ENCODE results near the gene FAM13B.
"Not testable (repeated sequence)": the region's sequence is repeated elsewhere in the genome, so short reads cannot be mapped to it uniquely, and the experiment has no call there.

Gene FAM13B

DNA sequence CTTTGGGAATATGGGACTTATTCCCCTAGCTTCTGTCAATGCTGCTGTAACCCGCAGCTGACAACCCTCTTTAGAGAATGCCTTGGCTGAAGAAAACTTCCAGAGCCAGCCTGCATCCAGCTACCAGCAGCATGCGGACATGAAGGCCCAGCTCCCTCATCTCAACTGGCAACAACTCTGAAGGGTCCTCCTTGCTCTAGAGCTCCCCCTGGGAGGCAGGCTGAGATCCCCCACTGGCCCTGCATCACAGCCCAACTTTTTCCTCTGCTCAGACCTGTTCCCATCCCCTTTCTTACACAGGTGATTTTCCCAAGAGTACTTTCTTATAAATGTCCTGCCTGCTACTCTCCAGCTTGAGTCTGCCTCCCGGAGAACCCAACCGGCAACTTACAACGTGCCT lies 32.2 kb upstream of the FAM13B start:
- Histone ChIP-seq H3K9ac (ENCODE audit: insufficient read length) (no peak overlapping the region), H3K9me3 (ENCODE audit: low read depth, low read length) (no peaks in the 10 kb centered on the region), H3K4me3 (no peak overlapping the region), H3K27ac (no peak overlapping the region), H3K36me3 (ENCODE audit: insufficient read depth, low read length) (no peaks in the 10 kb centered on the region)
- DNase-seq (ENCODE audit: low read depth, low spot score) = no peak
- no peak for TF ChIP-seq EZH2 (IDR thresholded peaks at IDR 0.05)
- no peak for TF ChIP-seq FOXP2 (optimal IDR thresholded peaks at IDR 0.05; ENCODE audit: control extremely low read depth, extremely low read length, insufficient read depth)

DNA sequence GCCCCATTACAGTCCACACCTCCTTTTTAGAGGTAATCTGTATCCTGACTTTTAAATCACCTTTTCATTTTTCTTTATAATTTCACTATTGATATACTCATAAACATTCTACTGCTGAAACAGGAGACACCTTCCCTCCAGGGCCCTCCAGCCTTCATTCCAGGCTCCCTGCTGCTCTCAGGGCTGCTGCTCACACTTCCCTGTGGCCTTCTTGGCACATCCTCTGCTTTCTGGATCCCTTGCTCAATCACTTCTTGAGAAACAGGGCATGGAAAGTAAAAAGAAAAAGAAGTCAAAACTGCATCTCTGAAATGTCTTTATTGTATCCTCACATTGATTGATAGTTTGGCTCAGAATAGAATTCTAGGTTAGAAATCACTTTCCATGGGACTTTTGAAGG lies 31.6 kb upstream of the FAM13B start:
- H3K27ac ChIP-seq = no peak overlapping the region
- H3K4me3 ChIP-seq = no peak overlapping the region
- TF ChIP-seq EZH2 (IDR thresholded peaks at IDR 0.05) (no peak), FOXP2 (optimal IDR thresholded peaks at IDR 0.05; ENCODE audit: control extremely low read depth, extremely low read length, insufficient read depth) (no peak), POLR2AphosphoS5 (IDR thresholded peaks at IDR 0.05; ENCODE audit: borderline replicate concordance, low read depth, low read length) (no peak)
- H3K9me3 ChIP-seq (ENCODE audit: low read depth, low read length) = no peaks in the 10 kb centered on the region
- DNase-seq (ENCODE audit: low read depth, low spot score) = no peak
- H3K9ac ChIP-seq (ENCODE audit: insufficient read length) = no peak overlapping the region
- no peaks in the 10 kb centered on the region for H3K36me3 ChIP-seq (ENCODE audit: insufficient read depth, low read length)

- no peaks in the 10 kb centered on the region for H3K36me3 ChIP-seq (ENCODE audit: insufficient read depth, low read length)
- H3K27ac ChIP-seq = no peak overlapping the region
- no peaks in the 10 kb centered on the region for H3K9me3 ChIP-seq (ENCODE audit: low read depth, low read length)
- no peak for DNase-seq (ENCODE audit: low read depth, low spot score)
- no peak overlapping the region for H3K4me3 ChIP-seq
- TF ChIP-seq EZH2 (IDR thresholded peaks at IDR 0.05) = no peak
- no peak for TF ChIP-seq FOXP2 (optimal IDR thresholded peaks at IDR 0.05; ENCODE audit: control extremely low read depth, extremely low read length, insufficient read depth)
- TF ChIP-seq POLR2AphosphoS5 (IDR thresholded peaks at IDR 0.05; ENCODE audit: borderline replicate concordance, low read depth, low read length) = no peak
- no peak overlapping the region for H3K9ac ChIP-seq (ENCODE audit: insufficient read length)
Observed at GRCh38 chr5:138054847-138055558, 22.1 kb upstream of the FAM13B start.

- Histone ChIP-seq H3K9ac (ENCODE audit: insufficient read length) (no peak overlapping the region), H3K4me3 (no peak overlapping the region), H3K9me3 (ENCODE audit: low read depth, low read length) (no peaks in the 10 kb centered on the region), H3K27ac (no peak overlapping the region), H3K36me3 (ENCODE audit: insufficient read depth, low read length) (no peaks in the 10 kb centered on the region)
- DNase-seq (ENCODE audit: low read depth, low spot score) = no peak
- TF ChIP-seq FOXP2 (optimal IDR thresholded peaks at IDR 0.05; ENCODE audit: control extremely low read depth, extremely low read length, insufficient read depth) (no peak), EZH2 (IDR thresholded peaks at IDR 0.05) (no peak), POLR2AphosphoS5 (IDR thresholded peaks at IDR 0.05; ENCODE audit: borderline replicate concordance, low read depth, low read length) (no peak)
Observed at GRCh38 chr5:138054206-138054605, 21.3 kb upstream of the FAM13B start.

DNA sequence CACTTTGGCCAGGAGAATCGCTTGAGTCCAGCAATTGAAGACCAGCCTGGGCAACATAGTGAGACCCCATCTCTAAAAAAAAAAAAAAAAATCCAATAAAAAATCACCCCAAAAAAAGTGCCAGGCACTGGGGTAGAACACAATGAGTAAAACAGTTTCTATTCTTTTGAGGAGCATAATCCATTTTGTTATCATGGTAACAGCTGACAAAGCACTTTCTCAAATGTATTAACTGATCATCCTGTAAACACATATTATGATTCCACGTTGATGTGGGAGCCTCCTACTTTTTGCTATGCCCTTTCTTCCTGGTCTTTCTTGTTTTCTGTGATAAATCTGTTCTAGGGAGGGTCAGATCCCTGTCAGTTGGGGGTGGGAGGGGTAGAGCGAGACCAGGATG lies 20.7 kb upstream of the FAM13B start:
- H3K4me3 ChIP-seq = no peak overlapping the region
- no peaks in the 10 kb centered on the region for H3K36me3 ChIP-seq (ENCODE audit: insufficient read depth, low read length)
- TF ChIP-seq POLR2AphosphoS5 (IDR thresholded peaks at IDR 0.05; ENCODE audit: borderline replicate concordance, low read depth, low read length) = no peak
- TF ChIP-seq FOXP2 (optimal IDR thresholded peaks at IDR 0.05; ENCODE audit: control extremely low read depth, extremely low read length, insufficient read depth) = no peak
- no peak for TF ChIP-seq EZH2 (IDR thresholded peaks at IDR 0.05)
- DNase-seq (ENCODE audit: low read depth, low spot score) = no peak
- no peaks in the 10 kb centered on the region for H3K9me3 ChIP-seq (ENCODE audit: low read depth, low read length)
- H3K9ac ChIP-seq (ENCODE audit: insufficient read length) = no peak overlapping the region
- H3K27ac ChIP-seq = no peak overlapping the region

GRCh38 chr5:138052718-138053117 lies 19.8 kb upstream of the FAM13B start:
- not testable (repeated sequence) for H3K4me3 ChIP-seq; H3K27ac ChIP-seq; H3K36me3 ChIP-seq (ENCODE audit: insufficient read depth, low read length); DNase-seq (ENCODE audit: low read depth, low spot score); H3K9me3 ChIP-seq (ENCODE audit: low read depth, low read length); H3K9ac ChIP-seq (ENCODE audit: insufficient read length)

GRCh38 chr5:138051441-138052296 lies 18.8 kb upstream of the FAM13B start:
- TF ChIP-seq EZH2 (IDR thresholded peaks at IDR 0.05) (no peak), POLR2AphosphoS5 (IDR thresholded peaks at IDR 0.05; ENCODE audit: borderline replicate concordance, low read depth, low read length) (no peak), FOXP2 (optimal IDR thresholded peaks at IDR 0.05; ENCODE audit: control extremely low read depth, extremely low read length, insufficient read depth) (no peak)
- Histone ChIP-seq H3K4me3 (no peak overlapping the region), H3K36me3 (ENCODE audit: insufficient read depth, low read length) (no peaks in the 10 kb centered on the region), H3K9me3 (ENCODE audit: low read depth, low read length) (no peaks in the 10 kb centered on the region), H3K27ac (no peak overlapping the region), H3K9ac (ENCODE audit: insufficient read length) (no peak overlapping the region)
- no peak for DNase-seq (ENCODE audit: low read depth, low spot score)

GRCh38 chr5:138045283-138045682 lies 12.4 kb upstream of the FAM13B start:
- not testable (repeated sequence) for H3K9ac ChIP-seq (ENCODE audit: insufficient read length); H3K9me3 ChIP-seq (ENCODE audit: low read depth, low read length); DNase-seq (ENCODE audit: low read depth, low spot score); H3K27ac ChIP-seq; H3K36me3 ChIP-seq (ENCODE audit: insufficient read depth, low read length); H3K4me3 ChIP-seq

DNA sequence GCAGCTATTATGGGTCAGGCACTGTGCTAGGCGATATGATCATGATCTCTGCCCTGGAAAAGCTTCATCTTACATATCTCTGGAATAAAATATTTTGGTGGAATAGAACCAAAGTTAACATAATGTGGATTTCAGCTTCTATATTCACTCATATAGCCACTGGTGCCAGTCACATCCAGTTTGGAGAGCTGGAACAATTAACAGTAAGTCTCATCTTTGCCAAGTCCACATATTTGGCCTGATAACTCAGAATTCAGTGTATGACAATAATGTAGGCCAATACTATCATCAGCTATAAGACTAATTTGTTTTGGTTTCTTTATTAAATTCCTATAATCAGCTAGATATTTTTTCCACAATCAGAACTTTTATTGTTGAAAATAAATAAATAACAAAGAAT lies 5.9 kb upstream of the FAM13B start:
- TF ChIP-seq POLR2AphosphoS5 (IDR thresholded peaks at IDR 0.05; ENCODE audit: borderline replicate concordance, low read depth, low read length) (no peak), FOXP2 (optimal IDR thresholded peaks at IDR 0.05; ENCODE audit: control extremely low read depth, extremely low read length, insufficient read depth) (no peak), EZH2 (IDR thresholded peaks at IDR 0.05) (no peak)
- H3K9ac ChIP-seq (ENCODE audit: insufficient read length) = no peak overlapping the region
- no peak for DNase-seq (ENCODE audit: low read depth, low spot score)
- H3K27ac ChIP-seq = no peak overlapping the region
- no peaks in the 10 kb centered on the region for H3K36me3 ChIP-seq (ENCODE audit: insufficient read depth, low read length)
- no peak overlapping the region for H3K4me3 ChIP-seq
- no peaks in the 10 kb centered on the region for H3K9me3 ChIP-seq (ENCODE audit: low read depth, low read length)
